Neural cell (in vitro differentiated cells): Measurements from ENCODE around the gene RGS19.

Source experiments
- CTCF ChIP-seq: fragments of 450-650 bp; IDR thresholded peaks from 2 replicates; pipeline ENCODE4 v1.5.1; 2014; ENCODE audit warnings: antibody characterized with exemption, mild to moderate bottlenecking, moderate library complexity; ENCODE audit not compliant: poor library complexity, severe bottlenecking
- EP300 ChIP-seq: fragments of 450-650 bp; conservative IDR thresholded peaks from 2 replicates; pipeline ENCODE4 v1.6.1; 2014; ENCODE audit warnings: antibody characterized with exemption, mild to moderate bottlenecking, moderate library complexity; ENCODE audit not compliant: poor library complexity, severe bottlenecking
- EZH2 ChIP-seq: fragments of 200-600, 300-800 bp; shearing (Covaris generic), sonication (generic); IDR thresholded peaks from 2 replicates; pipeline ENCODE4 v1.6.1; 2014; ENCODE audit warnings: antibody characterized with exemption, low read length, borderline replicate concordance, mild to moderate bottlenecking; ENCODE audit not compliant: insufficient read depth, poor library complexity, severe bottlenecking
- POLR2AphosphoS5 ChIP-seq: IDR thresholded peaks from 2 replicates; pipeline ENCODE4 v1.6.1; 2012
- RAD21 ChIP-seq: fragments of 450-650 bp; conservative IDR thresholded peaks from 2 replicates; pipeline ENCODE4 v1.6.1; 2014; ENCODE audit warnings: antibody characterized with exemption, mild to moderate bottlenecking, moderate library complexity
- REST ChIP-seq: IDR thresholded peaks from 2 replicates; pipeline ENCODE4 v1.6.1; 2012; ENCODE audit warnings: borderline replicate concordance
- SMC3 ChIP-seq: fragments of 450-650 bp; conservative IDR thresholded peaks from 2 replicates; pipeline ENCODE4 v1.6.1; 2014; ENCODE audit warnings: antibody characterized with exemption, mild to moderate bottlenecking, moderate library complexity; ENCODE audit not compliant: poor library complexity
- TAF1 ChIP-seq: IDR thresholded peaks from 2 replicates; pipeline ENCODE4 v1.6.1; 2012; ENCODE audit warnings: low read depth

GRCh38 chr20:64113796-64114355 is 34.6 kb upstream of the RGS19 start:
- TF ChIP-seq CTCF (no peak), REST (no peak), SMC3 (no peak), POLR2AphosphoS5 (no peak), EZH2 (no peak), EP300 (no peak), RAD21 (no peak), TAF1 (no peak)
